Cardiac fibroblast (primary cell): ENCODE results near the gene RPRD1B.
A peak's percentile ranks its signal among the peaks of the same experiment; 100 is the strongest.

Source experiments
- DNase-seq, 2 donors: peaks; one replicate each; pipeline versions ENCODE4 v3.0.0 to v3.0.0-alpha.2; 2010; ENCODE audit warnings: low read depth in 2 of 2
- H3K4me3 ChIP-seq, 2 donors: replicated peaks in 1 of 2; 1 replicate in 1 of 2; 2 replicates in 1 of 2; pipeline ENCODE4 v1.5.1; 2011; ENCODE audit warnings: low read depth in 2 of 2, low read length in 2 of 2, mild to moderate bottlenecking in 2 of 2, moderate library complexity in 1 of 2
- TF ChIP-seq, protein P1 (sequence below): IDR thresholded peaks from one replicate; pipeline ENCODE4 v1.5.1; 2011; ENCODE audit warnings: low read depth, mild to moderate bottlenecking, low read length, inconsistent platforms

Gene RPRD1B

DNA sequence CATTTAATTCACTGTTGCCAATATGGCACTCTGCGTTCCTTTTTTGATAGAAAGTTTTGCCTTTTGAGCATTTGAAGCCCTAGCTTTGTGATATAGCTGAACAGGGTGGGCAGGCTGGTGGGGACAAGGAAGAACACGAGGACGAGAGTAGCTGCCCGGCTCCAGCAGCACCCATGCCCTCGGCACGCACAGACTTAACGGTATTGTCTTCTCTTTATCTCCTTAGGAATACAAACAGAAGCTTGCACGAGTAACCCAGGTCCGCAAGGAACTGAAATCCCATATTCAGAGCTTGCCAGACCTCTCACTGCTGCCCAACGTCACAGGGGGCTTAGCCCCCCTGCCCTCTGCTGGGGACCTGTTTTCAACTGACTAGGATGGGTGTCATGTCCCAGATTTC, 56.0 kb downstream of the RPRD1B start:
- DNase-seq, result no peak
- TF ChIP-seq, protein P1, sequence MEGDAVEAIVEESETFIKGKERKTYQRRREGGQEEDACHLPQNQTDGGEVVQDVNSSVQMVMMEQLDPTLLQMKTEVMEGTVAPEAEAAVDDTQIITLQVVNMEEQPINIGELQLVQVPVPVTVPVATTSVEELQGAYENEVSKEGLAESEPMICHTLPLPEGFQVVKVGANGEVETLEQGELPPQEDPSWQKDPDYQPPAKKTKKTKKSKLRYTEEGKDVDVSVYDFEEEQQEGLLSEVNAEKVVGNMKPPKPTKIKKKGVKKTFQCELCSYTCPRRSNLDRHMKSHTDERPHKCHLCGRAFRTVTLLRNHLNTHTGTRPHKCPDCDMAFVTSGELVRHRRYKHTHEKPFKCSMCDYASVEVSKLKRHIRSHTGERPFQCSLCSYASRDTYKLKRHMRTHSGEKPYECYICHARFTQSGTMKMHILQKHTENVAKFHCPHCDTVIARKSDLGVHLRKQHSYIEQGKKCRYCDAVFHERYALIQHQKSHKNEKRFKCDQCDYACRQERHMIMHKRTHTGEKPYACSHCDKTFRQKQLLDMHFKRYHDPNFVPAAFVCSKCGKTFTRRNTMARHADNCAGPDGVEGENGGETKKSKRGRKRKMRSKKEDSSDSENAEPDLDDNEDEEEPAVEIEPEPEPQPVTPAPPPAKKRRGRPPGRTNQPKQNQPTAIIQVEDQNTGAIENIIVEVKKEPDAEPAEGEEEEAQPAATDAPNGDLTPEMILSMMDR, result no peak
- H3K4me3 ChIP-seq, result no peak overlapping the region

DNA sequence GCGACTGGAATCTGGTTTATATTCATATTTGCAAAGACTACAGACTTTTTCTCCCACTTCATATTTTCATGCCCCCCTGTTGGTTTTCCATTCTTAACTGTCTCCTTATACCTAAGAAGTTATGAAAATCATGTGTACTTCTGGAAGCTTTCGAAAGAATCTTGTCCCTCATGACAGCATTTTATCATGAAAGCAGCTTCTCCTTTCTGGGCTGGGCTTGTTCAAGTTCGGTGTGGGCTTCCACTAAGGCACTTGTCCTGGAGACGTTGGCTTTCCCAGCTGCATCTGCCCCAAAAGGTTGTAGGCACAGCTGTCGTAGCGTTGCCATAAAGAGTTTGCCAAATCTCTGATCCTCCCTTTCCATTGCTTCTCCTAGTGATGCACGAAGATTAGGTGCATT, 56.5 kb downstream of the RPRD1B start:
- no peak overlapping the region for H3K4me3 ChIP-seq
- DNase-seq, result no peak
- TF ChIP-seq, protein P1, result no peak

DNA sequence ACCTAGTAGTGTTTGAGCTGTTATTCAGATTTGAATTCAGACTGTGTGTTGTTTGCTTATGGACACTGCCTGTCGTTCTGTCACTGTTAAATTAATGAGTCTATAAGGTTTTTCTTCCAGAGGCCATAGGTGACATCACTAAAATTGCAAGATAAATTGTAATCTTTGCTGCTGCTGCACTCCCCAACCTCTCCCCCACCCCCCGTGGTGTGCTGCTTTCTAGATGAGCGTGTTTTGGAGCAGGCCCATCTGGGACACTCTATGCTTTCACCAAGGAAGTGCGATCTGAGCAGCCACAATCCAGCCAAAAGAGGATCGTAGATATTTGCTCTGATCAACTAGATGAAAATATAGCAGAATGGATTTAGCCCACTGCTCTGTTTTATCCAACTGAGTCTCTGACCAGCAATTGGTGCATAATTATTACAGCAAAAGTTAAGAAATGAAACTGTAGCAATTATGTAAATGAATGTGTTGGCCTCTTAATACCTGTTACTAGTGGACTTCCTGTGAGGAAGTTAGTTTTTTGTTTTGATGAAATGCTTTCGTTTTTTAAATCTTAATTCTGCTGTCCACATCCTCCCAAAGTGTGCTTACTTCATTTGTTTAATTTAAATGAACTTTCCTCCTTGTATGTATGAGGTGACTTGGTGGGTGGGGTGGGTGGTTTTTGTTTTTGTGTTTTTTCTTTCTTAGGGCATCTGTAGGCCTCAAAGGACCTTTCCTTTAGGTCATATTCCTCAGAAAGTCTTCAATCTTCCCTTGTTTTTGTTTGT, 58.1 kb downstream of the RPRD1B start:
- H3K4me3 ChIP-seq, result no peak overlapping the region
- TF ChIP-seq, protein P1, result no peak
- DNase-seq, result no peak

DNA sequence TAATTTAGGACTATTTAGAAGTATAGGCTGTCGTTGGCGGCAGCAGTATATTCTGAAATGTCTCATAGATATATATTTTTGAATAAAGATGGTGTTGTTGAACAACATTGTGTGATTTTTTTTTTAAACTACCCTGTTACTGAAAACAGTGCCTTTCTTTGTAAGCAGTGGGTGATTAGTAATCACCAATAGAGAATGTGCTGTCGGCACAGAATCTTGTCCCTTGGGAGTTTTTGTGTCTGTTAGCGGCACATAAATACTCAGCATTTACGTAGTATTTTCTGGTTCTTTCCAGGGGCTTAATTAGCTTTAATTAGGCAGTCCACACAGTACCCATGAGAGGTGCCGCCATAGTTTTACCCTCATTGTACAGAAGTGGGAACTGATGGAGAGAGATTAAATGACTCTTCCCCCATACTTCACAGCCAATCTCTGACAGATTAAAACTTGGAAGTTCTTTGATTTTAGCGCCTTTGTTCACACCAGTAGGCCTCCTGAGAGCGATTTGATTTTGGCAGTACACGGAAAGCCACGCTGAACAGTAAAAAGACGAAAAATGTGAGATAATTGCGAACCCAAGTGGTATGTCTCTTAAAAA, 58.8 kb downstream of the RPRD1B start:
- H3K4me3 ChIP-seq, result no peak overlapping the region
- DNase-seq, result peak in 1 of 2 donors; percentile 69
- TF ChIP-seq, protein P1, result no peak

DNA sequence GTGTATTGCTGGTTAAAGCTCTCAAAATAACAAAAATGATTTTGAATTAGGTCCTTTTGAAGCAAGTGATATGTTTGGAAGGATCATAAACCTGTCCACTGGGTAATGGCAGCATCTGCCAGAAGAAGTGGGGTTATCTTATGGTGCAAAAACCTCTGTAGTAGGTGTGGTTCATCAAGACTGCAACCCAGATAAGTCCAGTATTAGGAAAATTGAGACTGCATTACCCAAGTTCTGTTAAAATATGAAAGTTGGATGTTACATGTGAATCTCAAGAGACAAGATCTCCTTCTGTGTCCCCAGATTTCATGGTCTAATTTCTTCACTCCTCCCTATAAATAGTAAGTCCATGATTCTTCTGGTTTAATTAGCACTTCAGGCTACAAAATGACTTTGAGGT, 59.4 kb downstream of the RPRD1B start:
- TF ChIP-seq, protein P1, result no peak
- DNase-seq, result no peak
- no peak overlapping the region for H3K4me3 ChIP-seq

DNA sequence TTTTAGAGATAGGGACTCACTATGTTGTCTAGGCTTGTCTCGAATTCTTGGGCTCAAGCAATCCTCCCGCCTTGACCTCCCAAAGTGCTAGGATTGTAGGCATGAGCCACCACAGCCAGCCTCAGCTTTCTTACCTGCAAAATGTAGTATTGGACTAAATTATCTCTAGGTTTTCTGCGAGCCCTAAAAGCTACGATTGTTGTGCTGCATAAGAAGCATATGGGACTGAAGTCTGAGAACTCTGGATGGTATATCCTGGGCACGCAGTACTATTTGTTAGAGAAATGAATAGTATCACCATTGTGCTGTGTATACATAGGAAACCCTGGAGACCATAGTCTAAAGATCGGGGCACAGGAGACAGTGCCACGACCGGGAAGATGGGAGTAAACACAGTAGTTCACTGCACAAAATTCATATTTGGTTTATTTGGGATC, 60.1 kb downstream of the RPRD1B start:
- TF ChIP-seq, protein P1, result no peak
- DNase-seq, result no peak
- H3K4me3 ChIP-seq, result no peak overlapping the region
